NB4 (cell line): Measurements from ENCODE around the gene TLCD1.

Source experiments
- CTCF ChIP-seq: IDR thresholded peaks from one replicate; pipeline ENCODE4 v1.5.1; 2012; ENCODE audit warnings: low read depth, low read length
- POLR2A ChIP-seq: IDR thresholded peaks from 2 replicates; pipeline ENCODE4 v1.6.1; 2011; ENCODE audit warnings: mild to moderate bottlenecking; ENCODE audit not compliant: insufficient read length; ENCODE audit errors: extremely low read depth

GRCh38 chr17:28763137-28763799 is 37.2 kb upstream of the TLCD1 start:
- no peak for TF ChIP-seq POLR2A
- TF ChIP-seq CTCF = no peak
